MG63 (cell line): ENCODE data around the gene TEX14. TPM values are rescaled to one million over a fixed set of nuclear protein-coding genes. Genes with fewer than 3 reads are reported as not detected.
A peak's percentile ranks its signal among the peaks of the same experiment; 100 is the strongest.

Experiments
- DNase-seq: peaks from one replicate; pipeline ENCODE4 v3.0.0-alpha.2; 2020
- H3K27me3 ChIP-seq: fragments of 250-450 bp; sonication (Bioruptor Pico); 2 replicates; pipeline ENCODE4 v1.5.1; 2020; ENCODE audit warnings: mild to moderate bottlenecking, moderate library complexity
- H3K36me3 ChIP-seq: fragments of 250-450 bp; sonication (Bioruptor Pico); 2 replicates; pipeline ENCODE4 v1.5.1; 2020; ENCODE audit warnings: mild to moderate bottlenecking, moderate library complexity
- H3K4me3 ChIP-seq: fragments of 250-450 bp; sonication (Bioruptor Pico); 2 replicates; pipeline ENCODE4 v1.5.1; 2020; ENCODE audit warnings: mild to moderate bottlenecking, moderate library complexity
- H3K9me3 ChIP-seq: fragments of 250-450 bp; sonication (Bioruptor Pico); 2 replicates; pipeline ENCODE4 v1.5.1; 2020; ENCODE audit warnings: mild to moderate bottlenecking, moderate library complexity
- total RNA-seq: library from RNA; depleted of rRNA; stranded (reverse); fragments of >200 nt; shearing (Covaris generic); gene quantifications from 2 replicates; pipeline ENCODE4 v1.2.3, GENCODE V29; 2014; ENCODE audit warnings: low replicate concordance; rRNA removed

TEX14 gene, protein sequence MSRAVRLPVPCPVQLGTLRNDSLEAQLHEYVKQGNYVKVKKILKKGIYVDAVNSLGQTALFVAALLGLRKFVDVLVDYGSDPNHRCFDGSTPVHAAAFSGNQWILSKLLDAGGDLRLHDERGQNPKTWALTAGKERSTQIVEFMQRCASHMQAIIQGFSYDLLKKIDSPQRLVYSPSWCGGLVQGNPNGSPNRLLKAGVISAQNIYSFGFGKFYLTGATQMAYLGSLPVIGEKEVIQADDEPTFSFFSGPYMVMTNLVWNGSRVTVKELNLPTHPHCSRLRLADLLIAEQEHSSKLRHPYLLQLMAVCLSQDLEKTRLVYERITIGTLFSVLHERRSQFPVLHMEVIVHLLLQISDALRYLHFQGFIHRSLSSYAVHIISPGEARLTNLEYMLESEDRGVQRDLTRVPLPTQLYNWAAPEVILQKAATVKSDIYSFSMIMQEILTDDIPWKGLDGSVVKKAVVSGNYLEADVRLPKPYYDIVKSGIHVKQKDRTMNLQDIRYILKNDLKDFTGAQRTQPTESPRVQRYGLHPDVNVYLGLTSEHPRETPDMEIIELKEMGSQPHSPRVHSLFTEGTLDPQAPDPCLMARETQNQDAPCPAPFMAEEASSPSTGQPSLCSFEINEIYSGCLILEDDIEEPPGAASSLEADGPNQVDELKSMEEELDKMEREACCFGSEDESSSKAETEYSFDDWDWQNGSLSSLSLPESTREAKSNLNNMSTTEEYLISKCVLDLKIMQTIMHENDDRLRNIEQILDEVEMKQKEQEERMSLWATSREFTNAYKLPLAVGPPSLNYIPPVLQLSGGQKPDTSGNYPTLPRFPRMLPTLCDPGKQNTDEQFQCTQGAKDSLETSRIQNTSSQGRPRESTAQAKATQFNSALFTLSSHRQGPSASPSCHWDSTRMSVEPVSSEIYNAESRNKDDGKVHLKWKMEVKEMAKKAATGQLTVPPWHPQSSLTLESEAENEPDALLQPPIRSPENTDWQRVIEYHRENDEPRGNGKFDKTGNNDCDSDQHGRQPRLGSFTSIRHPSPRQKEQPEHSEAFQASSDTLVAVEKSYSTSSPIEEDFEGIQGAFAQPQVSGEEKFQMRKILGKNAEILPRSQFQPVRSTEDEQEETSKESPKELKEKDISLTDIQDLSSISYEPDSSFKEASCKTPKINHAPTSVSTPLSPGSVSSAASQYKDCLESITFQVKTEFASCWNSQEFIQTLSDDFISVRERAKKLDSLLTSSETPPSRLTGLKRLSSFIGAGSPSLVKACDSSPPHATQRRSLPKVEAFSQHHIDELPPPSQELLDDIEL (N-terminal part only)
- total RNA-seq, result 0.03 TPM in 1 of 2 replicates, not detected in the other

DNA sequence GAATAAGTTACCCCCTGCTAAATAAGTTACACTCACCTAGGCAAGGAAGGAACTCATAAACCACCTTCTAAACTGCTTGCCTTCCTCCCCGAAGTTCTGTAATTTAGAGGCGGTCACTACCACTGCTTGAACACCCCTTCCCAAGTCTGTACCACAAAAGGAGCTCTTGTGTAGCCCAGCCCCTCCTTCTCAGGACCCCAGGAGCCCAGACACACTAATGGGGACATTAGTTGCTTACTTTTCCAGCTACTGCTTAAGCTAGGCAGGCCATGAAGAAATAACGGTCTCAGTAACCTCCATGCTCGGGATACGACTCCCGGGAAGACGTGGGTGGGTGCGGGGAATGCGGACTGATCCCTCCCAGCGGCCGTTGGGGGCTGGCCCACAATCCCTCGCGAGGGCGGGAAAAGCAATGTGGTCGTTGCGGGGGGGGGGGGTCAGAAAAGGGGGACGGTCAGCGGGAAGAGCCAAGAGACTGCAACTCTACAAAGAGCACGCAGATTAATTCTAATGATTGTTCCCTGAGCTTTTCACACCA is at the start of gene TEX14:
Gene TEX14, minus strand, starts transcription at position 345 of the 538 bp plus-strand sequence. CDS start 40,044 bp downstream, outside the sequence.
- H3K36me3 ChIP-seq, result peaks cover 5% of the 10 kb centered on the region
- DNase-seq, result no peak
- no peaks in the 10 kb centered on the region for H3K9me3 ChIP-seq
- peak within 1 kb of the TSS; percentile 60 for H3K4me3 ChIP-seq
- no peaks in the 10 kb centered on the region for H3K27me3 ChIP-seq

DNA sequence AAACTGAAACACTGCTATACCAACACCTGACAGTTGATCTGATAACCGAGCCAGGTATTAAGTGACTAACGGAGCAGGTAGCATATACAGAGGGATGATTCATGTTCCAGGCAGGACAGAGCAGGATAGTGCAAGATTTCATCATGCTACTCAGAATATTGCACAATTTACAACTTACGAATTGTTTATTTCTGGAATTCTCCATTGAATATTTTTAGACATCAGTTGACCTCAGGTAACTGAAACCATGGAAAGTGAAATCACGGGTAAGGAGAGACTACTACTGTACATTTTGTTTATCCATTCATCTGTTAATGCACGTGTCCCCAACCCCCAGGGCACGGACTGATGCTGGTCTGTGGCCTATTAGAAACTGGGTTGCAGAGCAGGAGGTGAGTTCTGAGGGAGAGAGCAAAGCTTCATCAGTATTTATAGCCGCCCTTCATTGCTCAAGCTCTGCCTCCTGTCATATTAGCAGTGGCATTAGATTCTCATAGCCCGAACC is 49.3 kb upstream of the TEX14 start:
- no peak overlapping the region for H3K4me3 ChIP-seq
- H3K9me3 ChIP-seq, result no peaks in the 10 kb centered on the region
- no peaks in the 10 kb centered on the region for H3K36me3 ChIP-seq
- no peaks in the 10 kb centered on the region for H3K27me3 ChIP-seq
- no peak for DNase-seq

DNA sequence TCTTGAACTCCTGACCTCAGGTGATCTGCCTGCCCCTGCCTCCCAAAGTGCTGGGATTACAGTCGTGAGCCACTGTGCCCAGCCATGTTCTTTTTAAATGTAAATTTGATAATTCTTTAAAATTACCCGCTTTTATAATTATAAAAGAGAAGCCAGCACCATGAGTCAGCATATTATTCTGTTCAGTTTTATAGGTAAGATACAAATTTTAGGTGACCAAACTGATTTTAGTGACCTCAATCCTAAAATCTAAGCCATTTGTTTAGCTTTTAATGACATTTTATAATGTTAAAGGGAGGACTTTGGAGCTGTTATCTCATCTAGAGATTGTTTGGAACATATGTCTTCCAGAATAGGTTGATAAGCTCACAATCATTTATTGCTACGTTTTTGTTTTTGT is 43.0 kb upstream of the TEX14 start:
- Histone ChIP-seq H3K27me3 (no peaks in the 10 kb centered on the region), H3K36me3 (no peaks in the 10 kb centered on the region), H3K4me3 (no peak overlapping the region), H3K9me3 (no peaks in the 10 kb centered on the region)
- no peak for DNase-seq

DNA sequence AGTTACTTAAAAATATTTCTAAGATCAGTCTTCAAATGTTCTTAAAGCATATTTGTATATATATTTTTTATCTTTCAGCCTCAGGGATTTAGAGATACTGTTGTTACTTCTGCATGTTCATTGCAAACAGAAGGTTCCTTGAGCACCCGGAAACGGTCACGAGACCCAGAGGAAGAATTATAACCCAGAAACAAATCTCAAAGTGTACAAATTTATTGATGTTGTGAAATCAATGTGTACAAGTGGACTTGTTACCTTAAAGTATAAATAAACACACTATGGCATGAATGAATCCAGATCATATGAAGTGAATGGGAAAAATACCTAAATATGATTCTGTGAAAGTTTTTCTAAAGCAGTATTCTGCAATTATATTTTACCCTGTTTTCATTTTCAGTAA is 42.2 kb upstream of the TEX14 start:
- H3K27me3 ChIP-seq, result no peaks in the 10 kb centered on the region
- no peaks in the 10 kb centered on the region for H3K36me3 ChIP-seq
- no peak for DNase-seq
- H3K4me3 ChIP-seq, result no peak overlapping the region
- H3K9me3 ChIP-seq, result no peaks in the 10 kb centered on the region

DNA sequence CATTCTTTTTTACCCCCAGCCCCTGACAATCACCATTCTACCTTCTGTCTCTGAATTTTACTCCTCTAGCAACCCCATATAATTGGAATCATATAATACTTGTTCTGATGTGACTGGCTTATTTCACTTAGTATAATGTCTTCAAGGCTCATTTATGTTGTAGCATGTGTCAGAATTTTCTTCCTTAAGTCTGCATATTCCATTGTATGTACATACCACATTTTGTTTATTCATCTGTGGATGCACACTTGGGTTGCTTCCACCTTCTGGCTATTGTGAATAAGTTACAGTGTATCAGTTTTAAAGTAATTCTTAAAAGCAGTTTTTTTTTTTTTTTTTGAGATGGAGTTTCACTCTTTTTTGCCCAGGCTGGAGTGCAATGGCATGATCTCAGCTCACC is 39.1 kb upstream of the TEX14 start:
- Histone ChIP-seq H3K36me3 (no peaks in the 10 kb centered on the region; the same call in 1 of the 2 replicates), H3K9me3 (no peaks in the 10 kb centered on the region), H3K27me3 (no peaks in the 10 kb centered on the region)

DNA sequence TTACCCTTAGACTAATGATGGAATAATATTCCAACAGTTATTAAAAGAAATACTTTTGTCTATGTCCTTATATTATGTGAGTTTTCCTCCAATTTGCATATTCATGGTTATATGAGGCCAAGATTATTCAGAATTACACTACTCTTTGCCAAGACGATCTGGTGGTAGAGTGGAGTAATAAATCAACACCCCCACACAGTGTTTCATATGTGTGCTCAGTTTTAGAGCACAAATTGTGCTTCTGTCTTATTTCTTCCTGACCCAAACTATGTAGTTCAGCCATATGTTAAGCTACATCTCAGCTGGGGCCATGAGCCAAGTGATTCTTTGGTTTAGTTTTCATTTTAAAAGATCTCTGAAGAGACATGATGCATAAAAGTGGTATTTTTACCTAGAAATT is 37.0 kb upstream of the TEX14 start:
- Histone ChIP-seq H3K36me3 (no peaks in the 10 kb centered on the region; the same call in 1 of the 2 replicates), H3K4me3 (no peak overlapping the region), H3K9me3 (no peaks in the 10 kb centered on the region), H3K27me3 (no peaks in the 10 kb centered on the region)
- no peak for DNase-seq

More for the DNA sequence above, 39.1 kb upstream of the TEX14 start:
- no peak for DNase-seq
- H3K4me3 ChIP-seq, result no peak overlapping the region

DNA sequence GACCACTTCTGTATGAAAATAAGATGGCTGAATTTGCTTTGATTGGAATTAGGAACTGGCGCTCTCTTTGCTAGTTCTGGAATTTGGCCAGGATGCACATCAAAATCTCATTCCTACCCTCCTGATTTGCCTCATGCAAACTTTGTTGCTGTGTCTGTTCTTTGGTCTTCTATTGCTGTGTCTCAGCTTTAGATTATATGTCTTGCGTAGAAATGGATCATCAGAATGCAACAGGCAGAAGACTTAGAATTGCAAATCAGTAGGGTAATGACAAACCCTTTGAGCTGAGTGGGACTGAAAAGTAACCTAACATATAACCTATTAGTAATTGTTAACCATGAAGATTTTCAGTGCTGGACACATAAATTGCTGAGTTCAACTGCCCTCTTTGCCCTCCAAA is 30.9 kb upstream of the TEX14 start:
- Histone ChIP-seq H3K27me3 (no peaks in the 10 kb centered on the region), H3K9me3 (no peaks in the 10 kb centered on the region), H3K4me3 (no peak overlapping the region), H3K36me3 (peaks cover 14% of the 10 kb centered on the region)
- no peak for DNase-seq

DNA sequence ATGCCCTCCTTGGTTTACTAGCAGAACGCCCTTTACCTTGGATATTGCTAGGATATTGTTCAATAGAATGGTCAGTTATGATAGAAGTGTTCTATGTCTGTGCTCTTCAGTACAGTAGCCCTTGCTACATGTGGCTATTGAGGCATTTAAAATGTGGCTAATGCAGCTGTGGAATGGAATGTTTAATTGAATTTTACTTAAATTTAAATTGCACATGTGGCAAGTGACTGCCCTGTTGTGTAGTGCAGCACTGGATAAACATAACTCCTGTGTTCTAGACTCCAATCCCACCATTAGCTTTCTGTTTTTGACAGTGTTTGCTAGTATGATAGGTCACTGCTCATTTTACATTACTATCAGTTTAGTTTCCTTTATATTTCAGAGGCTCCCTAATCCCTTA is 30.4 kb upstream of the TEX14 start:
- Histone ChIP-seq H3K36me3 (peaks cover 16% of the 10 kb centered on the region), H3K4me3 (no peak overlapping the region), H3K27me3 (no peaks in the 10 kb centered on the region), H3K9me3 (no peaks in the 10 kb centered on the region)
- DNase-seq, result no peak

DNA sequence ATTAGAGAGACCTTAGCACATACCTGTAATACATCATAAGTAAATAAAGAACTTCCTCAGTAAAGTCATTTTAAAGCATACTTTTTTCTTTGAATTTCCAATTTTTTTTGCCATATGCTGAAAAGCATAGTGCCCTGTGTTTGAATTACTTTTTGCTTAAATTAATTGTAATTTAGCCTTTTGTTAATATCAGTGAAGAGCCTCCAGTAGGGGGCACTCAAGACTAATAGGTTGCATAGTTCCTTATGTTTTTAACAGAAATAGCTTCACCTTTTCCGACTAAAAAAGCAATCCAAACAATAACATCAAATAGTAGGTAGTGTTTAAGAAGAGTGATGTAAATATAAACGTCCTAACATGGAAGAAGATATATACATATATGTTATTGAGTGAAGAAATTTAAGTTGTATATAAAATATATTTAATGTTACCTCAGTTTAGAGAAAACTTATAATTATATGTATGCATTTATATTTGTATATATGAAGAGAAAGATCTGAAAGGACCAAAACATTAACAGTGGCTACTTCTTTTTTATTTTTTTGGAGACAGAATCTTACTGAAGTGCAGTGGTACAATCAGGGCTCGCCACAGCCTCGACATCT is 19.2 kb upstream of the TEX14 start:
- Histone ChIP-seq H3K9me3 (no peaks in the 10 kb centered on the region), H3K4me3 (no peak overlapping the region), H3K27me3 (no peaks in the 10 kb centered on the region; the same call in 1 of the 2 replicates), H3K36me3 (peaks cover 15% of the 10 kb centered on the region)
- DNase-seq, result no peak

DNA sequence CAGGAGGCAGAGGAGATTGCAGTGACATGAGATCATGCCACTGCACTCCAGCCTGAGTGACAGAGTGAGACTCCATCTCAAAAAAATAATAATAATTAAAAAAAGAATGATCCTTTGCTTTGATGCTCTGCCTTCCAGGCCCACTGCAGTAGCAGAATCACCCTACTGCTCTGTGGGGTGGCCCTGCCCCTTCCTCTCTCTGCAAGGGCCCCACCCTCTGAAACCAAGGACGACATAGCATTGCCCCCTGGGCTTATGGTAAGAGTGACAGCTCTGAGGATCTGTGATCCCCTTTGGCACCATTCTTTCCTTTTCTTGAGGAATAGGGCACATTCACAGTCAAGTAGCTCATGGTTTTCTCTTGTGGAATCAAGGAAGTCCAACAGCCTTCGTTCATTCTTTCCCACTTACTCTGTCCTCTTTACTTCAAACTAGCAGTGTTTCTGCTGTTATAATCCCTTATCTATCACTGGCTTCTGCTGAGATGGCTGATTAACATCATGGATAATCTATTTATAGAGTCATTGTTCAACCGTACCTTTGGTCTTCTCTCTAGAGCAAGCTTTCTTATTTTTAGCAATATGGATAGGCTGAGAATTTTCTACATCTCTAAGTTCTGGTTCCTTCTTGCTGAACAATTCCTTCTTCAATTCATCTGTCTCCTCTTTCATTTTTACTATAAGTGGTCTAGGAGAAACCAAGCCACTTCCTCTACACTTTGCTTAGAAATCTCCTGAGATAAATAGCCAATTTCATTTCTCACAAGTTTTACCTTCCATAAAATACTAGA is 14.7 kb upstream of the TEX14 start:
- Histone ChIP-seq H3K4me3 (no peak overlapping the region), H3K36me3 (peaks cover 12% of the 10 kb centered on the region), H3K27me3 (no peaks in the 10 kb centered on the region; the same call in 1 of the 2 replicates), H3K9me3 (no peaks in the 10 kb centered on the region)
- no peak for DNase-seq

DNA sequence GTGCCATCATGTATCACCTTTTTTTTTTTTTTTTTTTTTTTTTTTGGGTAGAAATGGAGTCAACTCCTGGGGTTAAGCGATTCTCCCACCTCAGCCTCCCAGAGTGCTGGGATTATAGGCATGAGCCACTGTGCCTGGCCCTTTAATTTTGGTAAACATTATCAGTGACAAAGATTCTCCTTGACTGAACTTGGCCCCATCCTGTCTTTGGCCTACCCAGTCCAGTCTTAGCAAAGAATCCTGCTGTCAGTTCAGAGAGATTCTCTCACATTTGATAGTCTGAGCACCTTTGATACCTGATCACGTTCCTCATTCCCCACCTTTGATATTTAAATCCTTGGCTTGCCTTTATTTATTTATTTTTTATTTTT is 12.1 kb upstream of the TEX14 start:
- DNase-seq, result no peak
- H3K36me3 ChIP-seq, result peaks cover 12% of the 10 kb centered on the region
- H3K27me3 ChIP-seq, result no peaks in the 10 kb centered on the region; the same call in 1 of the 2 replicates
- H3K9me3 ChIP-seq, result no peaks in the 10 kb centered on the region
- H3K4me3 ChIP-seq, result no peak overlapping the region

DNA sequence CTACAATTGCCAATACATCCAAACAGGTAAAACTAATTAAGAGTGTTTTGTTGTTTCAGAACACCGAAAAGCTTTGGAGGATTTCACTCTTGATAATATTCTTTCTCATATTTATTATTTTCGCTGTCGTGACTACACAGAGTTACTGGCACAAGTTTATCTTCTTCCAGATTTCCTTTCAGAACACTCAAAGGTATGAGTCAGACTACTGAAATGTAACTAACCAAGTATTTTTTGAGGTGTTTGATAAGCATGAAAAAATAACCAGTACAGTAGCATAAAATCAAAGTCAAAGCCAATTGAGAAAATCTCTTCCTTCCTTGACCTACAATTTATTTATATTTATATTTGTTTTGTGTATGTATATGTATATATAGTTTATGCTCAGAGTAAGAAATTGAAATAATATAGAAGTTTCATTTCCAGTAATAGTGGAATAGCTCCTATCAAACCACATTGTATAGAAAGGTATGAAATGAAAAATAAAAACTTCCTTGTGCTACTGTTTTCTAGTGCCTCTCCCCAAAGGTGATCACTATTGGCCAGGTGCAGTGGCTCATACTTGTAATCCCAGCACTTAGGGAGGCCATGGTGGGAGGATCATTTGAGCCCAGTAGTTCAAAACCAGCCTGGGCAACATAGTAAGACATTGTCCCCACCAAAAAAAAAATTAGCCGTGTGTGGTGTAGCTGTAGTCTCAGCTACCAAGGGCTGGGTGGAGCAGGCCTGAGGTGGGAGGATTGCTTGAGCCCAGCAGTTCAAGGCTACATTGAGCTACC is 11.5 kb upstream of the TEX14 start:
- no peak for DNase-seq
- no peak overlapping the region for H3K4me3 ChIP-seq
- H3K36me3 ChIP-seq, result peaks cover 12% of the 10 kb centered on the region
- no peaks in the 10 kb centered on the region; the same call in 1 of the 2 replicates for H3K27me3 ChIP-seq
- H3K9me3 ChIP-seq, result no peaks in the 10 kb centered on the region

DNA sequence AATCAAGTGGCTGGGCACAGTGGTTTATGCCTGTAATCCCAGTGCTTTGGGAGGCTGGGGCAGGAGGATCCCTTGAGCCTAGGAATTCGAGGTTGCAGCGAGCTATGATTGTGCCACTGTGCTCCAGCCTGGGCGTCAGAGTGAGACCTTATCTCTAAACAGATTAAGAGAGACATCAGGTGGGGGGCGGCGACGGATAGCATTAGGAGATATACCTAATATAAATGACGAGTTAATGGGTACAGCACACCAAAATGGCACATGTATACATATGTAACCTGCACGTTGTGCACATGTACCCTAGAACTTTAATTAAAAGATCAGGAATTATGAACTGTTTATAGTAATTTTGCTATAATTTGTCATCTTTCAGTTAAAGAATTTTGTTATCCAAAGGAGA is 10.9 kb upstream of the TEX14 start:
- H3K36me3 ChIP-seq, result peaks cover 12% of the 10 kb centered on the region
- no peak for DNase-seq
- H3K27me3 ChIP-seq, result no peaks in the 10 kb centered on the region
- no peaks in the 10 kb centered on the region for H3K9me3 ChIP-seq
- no peak overlapping the region for H3K4me3 ChIP-seq

DNA sequence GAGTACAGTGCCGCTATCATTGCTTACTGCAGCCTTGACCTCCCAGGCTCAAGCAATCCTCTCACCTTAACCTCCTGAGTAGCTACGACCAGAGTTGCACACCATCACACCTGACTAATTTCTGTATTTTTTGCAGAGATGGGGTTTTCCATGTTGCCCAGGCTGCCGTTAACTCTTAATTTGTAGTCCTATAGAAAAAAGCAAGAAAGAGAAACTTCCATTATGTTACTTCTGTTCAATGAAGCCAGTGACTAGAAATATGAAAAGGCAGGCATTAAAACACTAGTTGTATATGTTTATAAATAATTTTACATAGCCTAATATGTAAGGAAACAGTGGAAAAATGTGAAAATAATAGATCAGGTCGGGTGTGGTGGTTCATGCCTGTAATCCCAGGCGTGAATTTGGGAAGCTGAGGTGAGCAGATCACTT is 10.2 kb upstream of the TEX14 start:
- peaks cover 13% of the 10 kb centered on the region for H3K36me3 ChIP-seq
- no peaks in the 10 kb centered on the region for H3K9me3 ChIP-seq
- no peak overlapping the region for H3K4me3 ChIP-seq
- H3K27me3 ChIP-seq, result no peaks in the 10 kb centered on the region
- no peak for DNase-seq
